HL-60 (cell line): ENCODE measurements around the gene FHDC1.

Experiments
- CTCF ChIP-seq: IDR thresholded peaks from one replicate; pipeline ENCODE4 v1.5.1; 2011; ENCODE audit warnings: low read length, control low read depth, inconsistent platforms; ENCODE audit not compliant: insufficient read depth
- POLR2AphosphoS5 ChIP-seq: IDR thresholded peaks from 2 replicates; pipeline ENCODE4 v1.6.1; 2012; ENCODE audit warnings: low read depth

- TF ChIP-seq CTCF: no peak
- TF ChIP-seq POLR2AphosphoS5: no peak
Observed at GRCh38 chr4:152992466-152992865, 56.3 kb downstream of the FHDC1 start.
